HG03442 (cell line): ENCODE measurements around the gene HIF1A.
A peak's percentile ranks its signal among the peaks of the same experiment; 100 is the strongest.
"Not testable (repeated sequence)": the region's sequence is repeated elsewhere in the genome, so short reads cannot be mapped to it uniquely, and the experiment has no call there.

Experiments used
- ATAC-seq: cut with Tn5 transposase; IDR thresholded peaks from one replicate; pipeline ENCODE4 v1.9.1; 2021; ENCODE audit warnings: mild to moderate bottlenecking, moderate library complexity; ENCODE audit not compliant: unreplicated experiment

Gene HIF1A

GRCh38 chr14:61744238-61744637 is 48.9 kb downstream of the HIF1A start:
- ATAC-seq = no peak

GRCh38 chr14:61746346-61746745 is 51.0 kb downstream of the HIF1A start:
- not testable (repeated sequence) for ATAC-seq

GRCh38 chr14:61746881-61747280 is 51.6 kb downstream of the HIF1A start:
- ATAC-seq = no peak

GRCh38 chr14:61747342-61747741 is 52.0 kb downstream of the HIF1A start:
- no peak for ATAC-seq

GRCh38 chr14:61749264-61749663 is 54.0 kb downstream of the HIF1A start:
- no peak for ATAC-seq

- ATAC-seq = no peak
Observed at GRCh38 chr14:61749867-61750266, 54.6 kb downstream of the HIF1A start.

- ATAC-seq = peak; percentile 90
Observed at GRCh38 chr14:61750708-61751474, 55.6 kb downstream of the HIF1A start.

- ATAC-seq = no peak
Observed at GRCh38 chr14:61751475-61751989, 56.2 kb downstream of the HIF1A start.

GRCh38 chr14:61752626-61753025 is 57.3 kb downstream of the HIF1A start:
- ATAC-seq = peak; percentile 38

GRCh38 chr14:61753631-61754030 is 58.3 kb downstream of the HIF1A start:
- ATAC-seq = no peak

GRCh38 chr14:61754627-61755381 is 59.5 kb downstream of the HIF1A start:
- no peak for ATAC-seq

- not testable (repeated sequence) for ATAC-seq
Observed at GRCh38 chr14:61755382-61755742, 60.0 kb downstream of the HIF1A start.

GRCh38 chr14:61756135-61756534 is 60.8 kb downstream of the HIF1A start:
- no peak for ATAC-seq

GRCh38 chr14:61759878-61760277 is 64.6 kb downstream of the HIF1A start:
- no peak for ATAC-seq

GRCh38 chr14:61761557-61761956 is 66.2 kb downstream of the HIF1A start:
- peak; percentile 2 for ATAC-seq

- ATAC-seq = peak; percentile 99
Observed at GRCh38 chr14:61761959-61762786, 66.9 kb downstream of the HIF1A start, which contains the start of gene SNAPC1. Gene SNAPC1 (plus strand): TSS chr14:61762420. CDS start chr14:61762461, 41 bp downstream.

GRCh38 chr14:61764342-61765122 is 69.2 kb downstream of the HIF1A start:
- no peak for ATAC-seq

GRCh38 chr14:61765225-61765943 is 70.1 kb downstream of the HIF1A start:
- ATAC-seq = no peak

- ATAC-seq = no peak
Observed at GRCh38 chr14:61766151-61766550, 70.8 kb downstream of the HIF1A start.

- ATAC-seq = no peak
Observed at GRCh38 chr14:61768240-61768639, 72.9 kb downstream of the HIF1A start.
